Upper lobe of left lung (tissue), 4 donors: ENCODE measurements around the gene CST2.
A peak's percentile ranks its signal among the peaks of the same experiment; 100 is the strongest.

Experiments used
- EP300 ChIP-seq, 4 donors: sonication (generic); formaldehyde crosslinking; IDR thresholded peaks; one replicate each; pipeline ENCODE4 v1.5.1; 2017; ENCODE audit warnings: antibody characterized with exemption in 4 of 4, control low read depth in 2 of 4
- TF ChIP-seq, protein P1 (sequence below), 6 experiments: fragments of 450-650 bp in 4 of 6; fragments of 200-600 bp in 2 of 6; sonication (generic) in 2 of 6; IDR thresholded peaks; one replicate each; pipeline ENCODE4 v1.5.1; 2016 to 2019; ENCODE audit warnings: antibody characterized with exemption in 6 of 6

- no peak for TF ChIP-seq EP300 (IDR thresholded peaks at IDR 0.05)
- TF ChIP-seq, protein P1, sequence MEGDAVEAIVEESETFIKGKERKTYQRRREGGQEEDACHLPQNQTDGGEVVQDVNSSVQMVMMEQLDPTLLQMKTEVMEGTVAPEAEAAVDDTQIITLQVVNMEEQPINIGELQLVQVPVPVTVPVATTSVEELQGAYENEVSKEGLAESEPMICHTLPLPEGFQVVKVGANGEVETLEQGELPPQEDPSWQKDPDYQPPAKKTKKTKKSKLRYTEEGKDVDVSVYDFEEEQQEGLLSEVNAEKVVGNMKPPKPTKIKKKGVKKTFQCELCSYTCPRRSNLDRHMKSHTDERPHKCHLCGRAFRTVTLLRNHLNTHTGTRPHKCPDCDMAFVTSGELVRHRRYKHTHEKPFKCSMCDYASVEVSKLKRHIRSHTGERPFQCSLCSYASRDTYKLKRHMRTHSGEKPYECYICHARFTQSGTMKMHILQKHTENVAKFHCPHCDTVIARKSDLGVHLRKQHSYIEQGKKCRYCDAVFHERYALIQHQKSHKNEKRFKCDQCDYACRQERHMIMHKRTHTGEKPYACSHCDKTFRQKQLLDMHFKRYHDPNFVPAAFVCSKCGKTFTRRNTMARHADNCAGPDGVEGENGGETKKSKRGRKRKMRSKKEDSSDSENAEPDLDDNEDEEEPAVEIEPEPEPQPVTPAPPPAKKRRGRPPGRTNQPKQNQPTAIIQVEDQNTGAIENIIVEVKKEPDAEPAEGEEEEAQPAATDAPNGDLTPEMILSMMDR (IDR thresholded peaks at IDR 0.05): peak in 5 of 6 experiments; percentile 30 to 56 (median 42)
Measured at GRCh38 chr20:23782366-23782983, 44.1 kb downstream of the CST2 start.
